ENCODE data around the gene TNFAIP3.

TNFAIP3 gene

GRCh38 chr6:137866914-137867684, at the start of gene TNFAIP3:
Gene TNFAIP3 (plus strand): TSS chr6:137867259. CDS start chr6:137871228, 3,969 bp downstream.
- Histone ChIP-seq H3K27me3 (ENCODE audit: control insufficient read depth, insufficient read depth, low read length) (peaks cover 23% of the 10 kb centered on the region), H3K4me3 (ENCODE audit: low read depth, low read length) (peak within 1 kb of the TSS; percentile 94), H3K9ac (ENCODE audit: low read length) (peak within 1 kb of the TSS; percentile 79), H3K27ac (ENCODE audit: low read depth, low read length) (peak within 1 kb of the TSS; percentile 72; the same call in 1 of the 2 replicates), H3K36me3 (ENCODE audit: control insufficient read depth, insufficient read depth, low read length) (peaks cover 8% of the 10 kb centered on the region; the same call in 1 of the 2 replicates), H3K9me3 (ENCODE audit: control insufficient read depth, insufficient read depth, low read depth, low read length) (no peaks in the 10 kb centered on the region), H3K4me1 (ENCODE audit: control insufficient read depth, insufficient read depth, low read length) (peaks cover 37% of the 10 kb centered on the region)

- Histone ChIP-seq H3K9me3 (ENCODE audit: control insufficient read depth, insufficient read depth, low read depth, low read length) (no peaks in the 10 kb centered on the region), H3K4me3 (ENCODE audit: low read depth, low read length) (no peak overlapping the region), H3K27me3 (ENCODE audit: control insufficient read depth, insufficient read depth, low read length) (no peaks in the 10 kb centered on the region), H3K4me1 (ENCODE audit: control insufficient read depth, insufficient read depth, low read length) (no peaks in the 10 kb centered on the region), H3K27ac (ENCODE audit: low read depth, low read length) (no peak overlapping the region), H3K36me3 (ENCODE audit: control insufficient read depth, insufficient read depth, low read length) (no peaks in the 10 kb centered on the region), H3K9ac (ENCODE audit: low read length) (no peak overlapping the region)
These were observed 48.6 kb upstream of the TNFAIP3 start for GRCh38 chr6:137818440-137818839.

- no peak overlapping the region for H3K4me3 ChIP-seq (ENCODE audit: low read depth, low read length)
- H3K4me1 ChIP-seq (ENCODE audit: control insufficient read depth, insufficient read depth, low read length) = peaks cover 9% of the 10 kb centered on the region; the same call in 1 of the 2 replicates
- H3K9me3 ChIP-seq (ENCODE audit: control insufficient read depth, insufficient read depth, low read depth, low read length) = no peaks in the 10 kb centered on the region
- no peaks in the 10 kb centered on the region for H3K36me3 ChIP-seq (ENCODE audit: control insufficient read depth, insufficient read depth, low read length)
- H3K27ac ChIP-seq (ENCODE audit: low read depth, low read length) = no peak overlapping the region
- no peaks in the 10 kb centered on the region for H3K27me3 ChIP-seq (ENCODE audit: control insufficient read depth, insufficient read depth, low read length)
- H3K9ac ChIP-seq (ENCODE audit: low read length) = no peak overlapping the region
These were observed 47.3 kb upstream of the TNFAIP3 start for GRCh38 chr6:137819740-137820139.

GRCh38 chr6:137820425-137820824, 46.6 kb upstream of the TNFAIP3 start:
- H3K27me3 ChIP-seq (ENCODE audit: control insufficient read depth, insufficient read depth, low read length) = no peaks in the 10 kb centered on the region
- no peak overlapping the region for H3K9ac ChIP-seq (ENCODE audit: low read length)
- H3K4me3 ChIP-seq (ENCODE audit: low read depth, low read length) = no peak overlapping the region
- H3K27ac ChIP-seq (ENCODE audit: low read depth, low read length) = no peak overlapping the region
- H3K4me1 ChIP-seq (ENCODE audit: control insufficient read depth, insufficient read depth, low read length) = peaks cover 9% of the 10 kb centered on the region; the same call in 1 of the 2 replicates
- H3K9me3 ChIP-seq (ENCODE audit: control insufficient read depth, insufficient read depth, low read depth, low read length) = no peaks in the 10 kb centered on the region
- H3K36me3 ChIP-seq (ENCODE audit: control insufficient read depth, insufficient read depth, low read length) = no peaks in the 10 kb centered on the region

- no peaks in the 10 kb centered on the region for H3K36me3 ChIP-seq (ENCODE audit: control insufficient read depth, insufficient read depth, low read length)
- H3K4me1 ChIP-seq (ENCODE audit: control insufficient read depth, insufficient read depth, low read length) = peaks cover 9% of the 10 kb centered on the region; the same call in 1 of the 2 replicates
- H3K27me3 ChIP-seq (ENCODE audit: control insufficient read depth, insufficient read depth, low read length) = no peaks in the 10 kb centered on the region
- H3K4me3 ChIP-seq (ENCODE audit: low read depth, low read length) = no peak overlapping the region
- no peaks in the 10 kb centered on the region for H3K9me3 ChIP-seq (ENCODE audit: control insufficient read depth, insufficient read depth, low read depth, low read length)
- no peak overlapping the region for H3K27ac ChIP-seq (ENCODE audit: low read depth, low read length)
- H3K9ac ChIP-seq (ENCODE audit: low read length) = no peak overlapping the region
These were observed 46.1 kb upstream of the TNFAIP3 start for GRCh38 chr6:137820952-137821351.

- Histone ChIP-seq H3K4me1 (ENCODE audit: control insufficient read depth, insufficient read depth, low read length) (peaks cover 9% of the 10 kb centered on the region; the same call in 1 of the 2 replicates), H3K27me3 (ENCODE audit: control insufficient read depth, insufficient read depth, low read length) (no peaks in the 10 kb centered on the region), H3K9me3 (ENCODE audit: control insufficient read depth, insufficient read depth, low read depth, low read length) (no peaks in the 10 kb centered on the region), H3K9ac (ENCODE audit: low read length) (no peak overlapping the region), H3K27ac (ENCODE audit: low read depth, low read length) (no peak overlapping the region), H3K4me3 (ENCODE audit: low read depth, low read length) (no peak overlapping the region), H3K36me3 (ENCODE audit: control insufficient read depth, insufficient read depth, low read length) (no peaks in the 10 kb centered on the region)
These were observed 45.6 kb upstream of the TNFAIP3 start for GRCh38 chr6:137821491-137821890.

GRCh38 chr6:137823826-137824555, 43.1 kb upstream of the TNFAIP3 start:
- H3K36me3 ChIP-seq (ENCODE audit: control insufficient read depth, insufficient read depth, low read length) = no peaks in the 10 kb centered on the region
- no peak overlapping the region for H3K9ac ChIP-seq (ENCODE audit: low read length)
- no peak overlapping the region for H3K4me3 ChIP-seq (ENCODE audit: low read depth, low read length)
- H3K27ac ChIP-seq (ENCODE audit: low read depth, low read length) = no peak overlapping the region
- no peaks in the 10 kb centered on the region for H3K9me3 ChIP-seq (ENCODE audit: control insufficient read depth, insufficient read depth, low read depth, low read length)
- no peaks in the 10 kb centered on the region for H3K27me3 ChIP-seq (ENCODE audit: control insufficient read depth, insufficient read depth, low read length)
- H3K4me1 ChIP-seq (ENCODE audit: control insufficient read depth, insufficient read depth, low read length) = peaks cover 9% of the 10 kb centered on the region; the same call in 1 of the 2 replicates

GRCh38 chr6:137824556-137824879, 42.5 kb upstream of the TNFAIP3 start:
- H3K27me3 ChIP-seq (ENCODE audit: control insufficient read depth, insufficient read depth, low read length) = no peaks in the 10 kb centered on the region
- no peaks in the 10 kb centered on the region for H3K9me3 ChIP-seq (ENCODE audit: control insufficient read depth, insufficient read depth, low read depth, low read length)
- no peak overlapping the region for H3K9ac ChIP-seq (ENCODE audit: low read length)
- H3K4me3 ChIP-seq (ENCODE audit: low read depth, low read length) = no peak overlapping the region
- no peaks in the 10 kb centered on the region for H3K36me3 ChIP-seq (ENCODE audit: control insufficient read depth, insufficient read depth, low read length)
- H3K4me1 ChIP-seq (ENCODE audit: control insufficient read depth, insufficient read depth, low read length) = peaks cover 9% of the 10 kb centered on the region; the same call in 1 of the 2 replicates
- no peak overlapping the region for H3K27ac ChIP-seq (ENCODE audit: low read depth, low read length)

- Histone ChIP-seq H3K9ac (ENCODE audit: low read length) (no peak overlapping the region), H3K4me3 (ENCODE audit: low read depth, low read length) (no peak overlapping the region), H3K27me3 (ENCODE audit: control insufficient read depth, insufficient read depth, low read length) (no peaks in the 10 kb centered on the region), H3K4me1 (ENCODE audit: control insufficient read depth, insufficient read depth, low read length) (peaks cover 9% of the 10 kb centered on the region; the same call in 1 of the 2 replicates), H3K27ac (ENCODE audit: low read depth, low read length) (no peak overlapping the region), H3K36me3 (ENCODE audit: control insufficient read depth, insufficient read depth, low read length) (no peaks in the 10 kb centered on the region), H3K9me3 (ENCODE audit: control insufficient read depth, insufficient read depth, low read depth, low read length) (no peaks in the 10 kb centered on the region)
These were observed 42.2 kb upstream of the TNFAIP3 start for GRCh38 chr6:137824896-137825295.

- Histone ChIP-seq H3K27me3 (ENCODE audit: control insufficient read depth, insufficient read depth, low read length) (no peaks in the 10 kb centered on the region), H3K4me1 (ENCODE audit: control insufficient read depth, insufficient read depth, low read length) (peaks cover 9% of the 10 kb centered on the region; the same call in 1 of the 2 replicates), H3K36me3 (ENCODE audit: control insufficient read depth, insufficient read depth, low read length) (no peaks in the 10 kb centered on the region), H3K9me3 (ENCODE audit: control insufficient read depth, insufficient read depth, low read depth, low read length) (no peaks in the 10 kb centered on the region; the same call in 1 of the 2 replicates), H3K27ac (ENCODE audit: low read depth, low read length) (no peak overlapping the region), H3K9ac (ENCODE audit: low read length) (no peak overlapping the region), H3K4me3 (ENCODE audit: low read depth, low read length) (no peak overlapping the region)
These were observed 39.6 kb upstream of the TNFAIP3 start for GRCh38 chr6:137827411-137827940.
